HL-60 (cell line): Measurements from ENCODE around the gene BRD3.

Source experiments
- DNase-seq, 2 experiments: peaks; one replicate each; pipeline ENCODE4 v3.0.0-alpha.2; 2010 to 2020; ENCODE audit warnings: low read depth in 1 of 2, low spot score in 1 of 2
- H3K27ac ChIP-seq: fragments of 250-450 bp; sonication (Bioruptor Pico); replicated peaks from 2 replicates; pipeline ENCODE4 v1.5.1; 2020; ENCODE audit warnings: mild to moderate bottlenecking, moderate library complexity
- H3K27me3 ChIP-seq: fragments of 250-450 bp; sonication (Bioruptor Pico); 2 replicates; pipeline ENCODE4 v1.5.1; 2021; ENCODE audit warnings: mild to moderate bottlenecking, moderate library complexity; ENCODE audit not compliant: insufficient read depth, poor library complexity, severe bottlenecking
- H3K4me3 ChIP-seq: replicated peaks from 2 replicates; pipeline ENCODE4 v1.5.1; 2011; ENCODE audit warnings: mild to moderate bottlenecking, control low read depth, low read length; ENCODE audit not compliant: insufficient read depth
- CTCF ChIP-seq: IDR thresholded peaks from one replicate; pipeline ENCODE4 v1.5.1; 2011; ENCODE audit warnings: low read length, control low read depth, inconsistent platforms; ENCODE audit not compliant: insufficient read depth
- GABPA ChIP-seq: IDR thresholded peaks from 2 replicates; pipeline ENCODE4 v1.6.1; 2012; ENCODE audit warnings: low read depth
- POLR2AphosphoS5 ChIP-seq: IDR thresholded peaks from 2 replicates; pipeline ENCODE4 v1.6.1; 2012; ENCODE audit warnings: low read depth
- REST ChIP-seq: IDR thresholded peaks from 2 replicates; pipeline ENCODE4 v1.6.1; 2012; ENCODE audit warnings: low read depth; ENCODE audit not compliant: insufficient replicate concordance
- SPI1 ChIP-seq: IDR thresholded peaks from 2 replicates; pipeline ENCODE4 v1.6.1; 2012; ENCODE audit warnings: low read depth, mild to moderate bottlenecking, borderline replicate concordance

Gene BRD3

GRCh38 chr9:133997584-133997983 lies 70.2 kb downstream of the BRD3 start:
- Histone ChIP-seq H3K4me3 (no peak overlapping the region), H3K27me3 (peaks cover 16% of the 10 kb centered on the region), H3K27ac (no peak overlapping the region)
- TF ChIP-seq SPI1 (no peak), CTCF (no peak), REST (no peak), GABPA (no peak), POLR2AphosphoS5 (no peak)
- DNase-seq: no peak

- Histone ChIP-seq H3K27me3 (peaks cover 16% of the 10 kb centered on the region), H3K27ac (no peak overlapping the region), H3K4me3 (no peak overlapping the region)
- no peak for TF ChIP-seq GABPA
- no peak for TF ChIP-seq SPI1
- no peak for TF ChIP-seq POLR2AphosphoS5
- no peak for TF ChIP-seq REST
- TF ChIP-seq CTCF: no peak
- DNase-seq: no peak
Observed at GRCh38 chr9:133996531-133997520, 71.0 kb downstream of the BRD3 start.

- Histone ChIP-seq H3K27ac (no peak overlapping the region), H3K27me3 (peaks cover 26% of the 10 kb centered on the region), H3K4me3 (no peak overlapping the region)
- DNase-seq: no peak
- TF ChIP-seq CTCF (no peak), SPI1 (no peak), POLR2AphosphoS5 (no peak), GABPA (no peak), REST (no peak)
Observed at GRCh38 chr9:133995012-133995896, 72.6 kb downstream of the BRD3 start.
